ENCODE measurements around the gene PTGDR2.

The PTGDR2 gene

DNA sequence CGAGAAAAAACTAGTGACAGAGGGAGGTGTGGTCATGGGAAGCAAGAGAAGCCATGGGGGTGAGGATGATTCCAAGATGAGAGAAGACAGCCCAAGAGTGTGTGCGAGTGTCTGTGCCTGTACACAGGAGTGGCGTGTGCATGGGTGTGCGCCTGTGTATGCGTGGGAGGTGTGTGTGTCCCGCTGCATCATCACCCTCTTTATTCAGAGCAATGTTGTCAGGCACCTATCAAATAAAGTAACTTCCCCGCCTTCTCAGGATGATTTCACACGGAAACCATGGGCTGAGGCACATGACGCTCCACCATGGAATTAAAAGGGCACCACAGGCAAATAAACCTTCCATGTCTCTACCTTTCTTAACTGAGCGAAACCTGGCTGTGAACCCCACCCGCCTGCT, 46.1 kb downstream of the PTGDR2 start:
- no peak overlapping the region for H2AFZ ChIP-seq (ENCODE audit: low read length)
- H3K9me3 ChIP-seq (replicated peaks in 1 of 2; ENCODE audit: control insufficient read depth in 2 of 2, insufficient read depth in 1 of 2, low read depth in 1 of 2, low read length in 2 of 2), result no peaks in the 10 kb centered on the region
- no peaks in the 10 kb centered on the region for H3K79me1 ChIP-seq (ENCODE audit: low read depth, low read length)
- H3K18ac ChIP-seq (ENCODE audit: low read length), result no peak overlapping the region
- no peak overlapping the region for H2BK5ac ChIP-seq (ENCODE audit: low read length)
- H3K14ac ChIP-seq (ENCODE audit: low read length), result no peak overlapping the region
- no CpG with 5 or more reads among the region's 11 CpGs for WGBS, 2 donors (ENCODE audit: extremely low coverage in 2 of 2, insufficient read length in 2 of 2, insufficient replicate concordance in 1 of 2)
- H2BK120ac ChIP-seq (ENCODE audit: low read depth, low read length), result no peak overlapping the region
- H3K4me1 ChIP-seq (ENCODE audit: control insufficient read depth in 2 of 2, insufficient read depth in 1 of 2, low read depth in 1 of 2, low read length in 2 of 2), result no peaks in the 10 kb centered on the region
- H3K4me2 ChIP-seq (ENCODE audit: insufficient read depth, low read length, poor library complexity, severe bottlenecking), result no peak overlapping the region
- no peak overlapping the region for H3K4me3 ChIP-seq (ENCODE audit: low read length in 2 of 2)
- no peak for DNase-seq (ENCODE audit: low spot score)
- no peak overlapping the region for H2BK12ac ChIP-seq (ENCODE audit: low read length)
- no peak overlapping the region for H3K23ac ChIP-seq (ENCODE audit: low read depth, low read length, poor library complexity)
- no peak overlapping the region for H3K4ac ChIP-seq (ENCODE audit: low read length)
- H4K8ac ChIP-seq (ENCODE audit: low read depth, low read length), result no peak overlapping the region
- H3K27ac ChIP-seq (replicated peaks; ENCODE audit: low read length), result no peak overlapping the region
- H2AK5ac ChIP-seq (ENCODE audit: low read depth, low read length), result no peak overlapping the region
- H3K36me3 ChIP-seq (replicated peaks in 1 of 2; ENCODE audit: control insufficient read depth in 2 of 2, insufficient read depth in 2 of 2, low read length in 2 of 2), result no peaks in the 10 kb centered on the region
- no peak overlapping the region for H3K9ac ChIP-seq (ENCODE audit: low read depth, low read length, poor library complexity)
- no peak overlapping the region for H4K91ac ChIP-seq (ENCODE audit: low read depth, low read length, poor library complexity)
- H3K27me3 ChIP-seq (ENCODE audit: control insufficient read depth in 3 of 3, insufficient read depth in 3 of 3, low read depth in 1 of 3, low read length in 3 of 3), result no peaks in the 10 kb centered on the region
- H2BK15ac ChIP-seq (ENCODE audit: low read length), result no peak overlapping the region

DNA sequence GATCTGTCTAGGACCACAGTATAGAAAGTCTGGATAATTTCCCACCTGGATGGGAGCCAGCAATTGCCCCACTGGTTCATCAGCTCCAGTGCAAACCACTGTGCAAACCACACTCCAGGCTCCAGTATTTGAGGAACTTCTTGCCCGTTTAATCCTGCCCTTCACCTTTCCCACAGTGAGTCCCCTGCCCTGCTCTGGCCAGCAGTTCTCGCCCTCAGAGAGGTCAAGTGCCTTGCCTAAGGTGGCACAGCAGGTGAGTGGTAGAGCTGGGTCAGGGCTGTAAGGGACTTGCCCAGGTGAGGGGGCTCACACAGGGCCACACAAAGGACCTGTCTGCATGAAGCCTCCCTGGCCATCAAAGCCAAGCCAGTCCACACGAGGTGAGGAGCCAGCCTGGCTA, 46.5 kb downstream of the PTGDR2 start:
- Histone ChIP-seq H3K27ac (replicated peaks; ENCODE audit: low read length) (no peak overlapping the region), H2BK120ac (ENCODE audit: low read depth, low read length) (no peak overlapping the region), H3K36me3 (replicated peaks in 1 of 2; ENCODE audit: control insufficient read depth in 2 of 2, insufficient read depth in 2 of 2, low read length in 2 of 2) (no peaks in the 10 kb centered on the region), H2BK5ac (ENCODE audit: low read length) (no peak overlapping the region), H3K9me3 (replicated peaks in 1 of 2; ENCODE audit: control insufficient read depth in 2 of 2, insufficient read depth in 1 of 2, low read depth in 1 of 2, low read length in 2 of 2) (no peaks in the 10 kb centered on the region), H4K8ac (ENCODE audit: low read depth, low read length) (no peak overlapping the region), H3K9ac (ENCODE audit: low read depth, low read length, poor library complexity) (no peak overlapping the region), H3K27me3 (ENCODE audit: control insufficient read depth in 3 of 3, insufficient read depth in 3 of 3, low read depth in 1 of 3, low read length in 3 of 3) (no peaks in the 10 kb centered on the region), H2BK12ac (ENCODE audit: low read length) (no peak overlapping the region), H2AFZ (ENCODE audit: low read length) (no peak overlapping the region), H3K14ac (ENCODE audit: low read length) (no peak overlapping the region), H3K4me2 (ENCODE audit: insufficient read depth, low read length, poor library complexity, severe bottlenecking) (no peak overlapping the region), H2BK15ac (ENCODE audit: low read length) (no peak overlapping the region), H3K79me1 (ENCODE audit: low read depth, low read length) (no peaks in the 10 kb centered on the region), H3K18ac (ENCODE audit: low read length) (no peak overlapping the region), H4K91ac (ENCODE audit: low read depth, low read length, poor library complexity) (no peak overlapping the region), H3K4me3 (ENCODE audit: low read length in 2 of 2) (no peak overlapping the region), H3K4ac (ENCODE audit: low read length) (no peak overlapping the region), H2AK5ac (ENCODE audit: low read depth, low read length) (peak overlapping the region; percentile 35), H3K23ac (ENCODE audit: low read depth, low read length, poor library complexity) (no peak overlapping the region), H3K4me1 (ENCODE audit: control insufficient read depth in 2 of 2, insufficient read depth in 1 of 2, low read depth in 1 of 2, low read length in 2 of 2) (no peaks in the 10 kb centered on the region)
- WGBS, 2 donors (ENCODE audit: extremely low coverage in 2 of 2, insufficient read length in 2 of 2, insufficient replicate concordance in 1 of 2), result no CpG with 5 or more reads among the region's 3 CpGs
- no peak for DNase-seq (ENCODE audit: low spot score)

DNA sequence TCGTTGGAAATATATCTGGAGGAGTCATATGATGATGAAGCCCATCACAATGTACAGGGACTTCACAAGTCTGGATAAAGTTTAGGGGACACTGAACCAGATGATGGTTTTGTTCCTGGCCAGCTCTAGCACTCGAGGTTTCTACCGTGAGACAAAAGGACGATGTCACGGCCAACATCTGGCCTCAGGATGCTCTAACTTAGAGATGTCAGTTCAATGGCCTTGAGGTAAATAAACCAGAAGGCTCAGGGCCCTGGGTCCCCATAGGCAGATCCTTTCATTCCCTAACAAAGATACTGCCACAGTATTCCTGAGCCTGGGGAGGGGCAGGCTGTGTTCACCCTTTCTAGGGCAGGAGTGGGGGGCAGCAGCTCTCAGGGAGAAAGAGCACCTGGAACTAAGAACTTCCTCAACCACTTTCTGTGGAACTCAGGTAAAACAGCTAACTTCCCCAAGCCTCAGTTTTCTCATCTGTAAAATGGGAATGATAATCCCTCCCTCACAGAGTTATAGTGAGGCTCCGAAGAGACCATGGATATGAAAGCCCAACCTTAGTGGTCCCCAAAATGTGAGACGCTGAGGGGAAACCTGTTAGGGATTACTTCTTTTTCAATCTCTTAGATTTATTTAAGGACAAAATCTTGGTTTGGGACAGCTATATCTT, 52.3 kb downstream of the PTGDR2 start:
- Histone ChIP-seq H3K23ac (ENCODE audit: low read depth, low read length, poor library complexity) (no peak overlapping the region), H3K36me3 (replicated peaks in 1 of 2; ENCODE audit: control insufficient read depth in 2 of 2, insufficient read depth in 2 of 2, low read length in 2 of 2) (no peaks in the 10 kb centered on the region), H3K4me1 (ENCODE audit: control insufficient read depth in 2 of 2, insufficient read depth in 1 of 2, low read depth in 1 of 2, low read length in 2 of 2) (no peaks in the 10 kb centered on the region), H2BK5ac (ENCODE audit: low read length) (no peak overlapping the region), H3K4me2 (ENCODE audit: insufficient read depth, low read length, poor library complexity, severe bottlenecking) (no peak overlapping the region), H2BK15ac (ENCODE audit: low read length) (no peak overlapping the region), H4K8ac (ENCODE audit: low read depth, low read length) (no peak overlapping the region), H2BK120ac (ENCODE audit: low read depth, low read length) (no peak overlapping the region), H2BK12ac (ENCODE audit: low read length) (no peak overlapping the region), H3K4me3 (ENCODE audit: low read length in 2 of 2) (no peak overlapping the region), H3K14ac (ENCODE audit: low read length) (no peak overlapping the region), H3K27me3 (ENCODE audit: control insufficient read depth in 3 of 3, insufficient read depth in 3 of 3, low read depth in 1 of 3, low read length in 3 of 3) (no peaks in the 10 kb centered on the region), H2AK5ac (ENCODE audit: low read depth, low read length) (no peak overlapping the region), H3K27ac (replicated peaks; ENCODE audit: low read length) (no peak overlapping the region), H3K9ac (ENCODE audit: low read depth, low read length, poor library complexity) (no peak overlapping the region), H3K79me1 (ENCODE audit: low read depth, low read length) (no peaks in the 10 kb centered on the region), H3K18ac (ENCODE audit: low read length) (no peak overlapping the region), H3K9me3 (replicated peaks in 1 of 2; ENCODE audit: control insufficient read depth in 2 of 2, insufficient read depth in 1 of 2, low read depth in 1 of 2, low read length in 2 of 2) (peaks cover 0 to 1% of the 10 kb centered on the region in 2 donors), H4K91ac (ENCODE audit: low read depth, low read length, poor library complexity) (no peak overlapping the region), H2AFZ (ENCODE audit: low read length) (no peak overlapping the region), H3K4ac (ENCODE audit: low read length) (no peak overlapping the region)
- no CpG with 5 or more reads among the region's 7 CpGs for WGBS, 2 donors (ENCODE audit: extremely low coverage in 2 of 2, insufficient read length in 2 of 2, insufficient replicate concordance in 1 of 2)
- no peak for DNase-seq (ENCODE audit: low spot score)

DNA sequence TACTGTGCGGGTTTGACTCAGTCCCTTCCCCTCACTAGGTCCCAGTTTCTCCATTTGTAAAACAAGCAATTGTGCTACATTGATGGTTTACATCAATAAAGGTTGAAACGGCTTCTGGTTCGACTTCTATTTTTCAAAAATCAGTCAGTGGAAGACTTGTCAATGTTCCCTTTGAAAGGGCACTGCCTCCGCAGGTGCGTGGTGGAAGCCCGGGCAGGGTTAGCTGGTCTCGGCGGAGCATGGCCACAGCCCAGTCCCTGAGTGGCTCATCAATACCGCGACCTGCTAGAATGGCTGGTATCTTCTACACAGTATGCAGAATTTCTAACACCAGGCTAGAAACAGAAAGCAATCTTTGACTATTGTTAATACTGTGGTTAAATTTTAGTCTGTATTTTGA, 54.6 kb downstream of the PTGDR2 start:
- Histone ChIP-seq H2BK5ac (ENCODE audit: low read length) (no peak overlapping the region), H3K79me1 (ENCODE audit: low read depth, low read length) (no peaks in the 10 kb centered on the region), H2AK5ac (ENCODE audit: low read depth, low read length) (no peak overlapping the region), H3K4me3 (ENCODE audit: low read length in 2 of 2) (no peak overlapping the region), H3K14ac (ENCODE audit: low read length) (no peak overlapping the region), H2BK15ac (ENCODE audit: low read length) (no peak overlapping the region), H3K27me3 (ENCODE audit: control insufficient read depth in 3 of 3, insufficient read depth in 3 of 3, low read depth in 1 of 3, low read length in 3 of 3) (no peaks in the 10 kb centered on the region), H3K4me1 (ENCODE audit: control insufficient read depth in 2 of 2, insufficient read depth in 1 of 2, low read depth in 1 of 2, low read length in 2 of 2) (no peaks in the 10 kb centered on the region), H3K9ac (ENCODE audit: low read depth, low read length, poor library complexity) (no peak overlapping the region), H2BK120ac (ENCODE audit: low read depth, low read length) (no peak overlapping the region), H3K4me2 (ENCODE audit: insufficient read depth, low read length, poor library complexity, severe bottlenecking) (no peak overlapping the region), H3K9me3 (replicated peaks in 1 of 2; ENCODE audit: control insufficient read depth in 2 of 2, insufficient read depth in 1 of 2, low read depth in 1 of 2, low read length in 2 of 2) (peaks cover 0 to 1% of the 10 kb centered on the region in 2 donors), H3K27ac (replicated peaks; ENCODE audit: low read length) (no peak overlapping the region), H3K36me3 (replicated peaks in 1 of 2; ENCODE audit: control insufficient read depth in 2 of 2, insufficient read depth in 2 of 2, low read length in 2 of 2) (no peaks in the 10 kb centered on the region), H2AFZ (ENCODE audit: low read length) (no peak overlapping the region), H3K23ac (ENCODE audit: low read depth, low read length, poor library complexity) (no peak overlapping the region), H4K8ac (ENCODE audit: low read depth, low read length) (no peak overlapping the region), H3K18ac (ENCODE audit: low read length) (no peak overlapping the region), H4K91ac (ENCODE audit: low read depth, low read length, poor library complexity) (no peak overlapping the region), H3K4ac (ENCODE audit: low read length) (no peak overlapping the region), H2BK12ac (ENCODE audit: low read length) (no peak overlapping the region)
- no peak for DNase-seq (ENCODE audit: low spot score)
- no CpG with 5 or more reads among the region's 10 CpGs for WGBS, 2 donors (ENCODE audit: extremely low coverage in 2 of 2, insufficient read length in 2 of 2, insufficient replicate concordance in 1 of 2)
